Measurements from ENCODE around the gene RUNDC3A. TPM values are rescaled to one million over a fixed set of nuclear protein-coding genes. Genes with fewer than 3 reads are reported as not detected.

RUNDC3A gene
- total and polyA plus RNA-seq, 2 of the 13 experiments (the other 11 are each of a cell fraction or from before 2014, with no cell fraction given), result 0.25 TPM; not detected in 1

DNA sequence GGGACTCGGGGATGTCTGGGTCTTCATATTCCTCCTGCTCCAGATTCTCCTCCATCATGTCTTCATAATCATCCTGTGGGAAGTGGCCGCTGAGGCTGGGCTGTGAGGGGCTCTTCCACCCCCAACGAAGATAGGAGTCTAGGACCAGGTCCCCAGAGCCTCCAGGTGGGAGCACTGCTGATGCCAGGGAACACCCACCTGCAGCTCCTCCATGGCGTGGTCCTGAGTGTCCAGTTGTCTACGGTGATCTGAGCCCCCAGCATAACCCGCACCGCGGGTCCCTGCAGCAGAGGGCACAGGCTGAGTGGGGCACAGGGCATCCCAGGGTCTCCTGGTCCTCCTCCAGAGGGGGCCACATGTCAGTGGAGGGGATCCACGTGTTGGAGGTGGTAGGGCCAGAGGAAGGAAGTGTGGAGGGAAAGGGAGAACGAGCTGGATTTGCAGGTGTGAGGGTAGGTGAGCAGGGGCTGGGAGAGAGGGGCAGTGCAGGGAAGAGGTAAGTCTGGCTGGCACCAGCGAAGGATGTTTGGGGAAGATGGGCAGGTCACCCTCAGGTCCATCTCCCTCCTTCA is 45.7 kb upstream of the RUNDC3A start:
- ATAC-seq (no peak), DNase-seq (ENCODE audit: low spot score) (no peak), FAIRE-seq (no peak)
- ChIA-PET CTCF (ENCODE audit: low intra/inter-chr PET ratio, low total read pairs) (no interaction called here), POLR2A (no interaction called here)
- H3K4me1 ChIP-seq (ENCODE audit: insufficient read depth, low read length), result no peaks in the 10 kb centered on the region
- H3K9ac ChIP-seq (ENCODE audit: insufficient read depth, low read depth, low read length), result no peak overlapping the region
- intact Hi-C loops (cut with micrococcal nuclease; ENCODE audit: unreplicated experiment), result no loop called here
- no peaks in the 10 kb centered on the region for H3K79me2 ChIP-seq (ENCODE audit: insufficient read depth, low read length)
- peaks cover 17 to 72% of the 10 kb centered on the region in 2 experiments for H3K27me3 ChIP-seq (ENCODE audit: control insufficient read depth in 1 of 2, insufficient read depth in 2 of 2, low read length in 2 of 2)
- H4K20me1 ChIP-seq (ENCODE audit: insufficient read depth, low read length), result no peaks in the 10 kb centered on the region
- no peak overlapping the region for H3K27ac ChIP-seq (ENCODE audit: extremely low read length, insufficient read depth, low read length)
- H3K9me3 ChIP-seq (ENCODE audit: low read length), result no peaks in the 10 kb centered on the region
- in situ Hi-C loops (cut with HindIII; ENCODE audit: extremely low pct_ligation_motif_present, low pct_unique_long_range_greater_than_20kb), result no loop called here
- TF ChIP-seq, protein P1, sequence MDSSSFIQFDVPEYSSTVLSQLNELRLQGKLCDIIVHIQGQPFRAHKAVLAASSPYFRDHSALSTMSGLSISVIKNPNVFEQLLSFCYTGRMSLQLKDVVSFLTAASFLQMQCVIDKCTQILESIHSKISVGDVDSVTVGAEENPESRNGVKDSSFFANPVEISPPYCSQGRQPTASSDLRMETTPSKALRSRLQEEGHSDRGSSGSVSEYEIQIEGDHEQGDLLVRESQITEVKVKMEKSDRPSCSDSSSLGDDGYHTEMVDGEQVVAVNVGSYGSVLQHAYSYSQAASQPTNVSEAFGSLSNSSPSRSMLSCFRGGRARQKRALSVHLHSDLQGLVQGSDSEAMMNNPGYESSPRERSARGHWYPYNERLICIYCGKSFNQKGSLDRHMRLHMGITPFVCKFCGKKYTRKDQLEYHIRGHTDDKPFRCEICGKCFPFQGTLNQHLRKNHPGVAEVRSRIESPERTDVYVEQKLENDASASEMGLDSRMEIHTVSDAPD (CRISPR knock-in tag; IDR thresholded peaks at IDR 0.05), result no peak
- TF ChIP-seq, protein P2, sequence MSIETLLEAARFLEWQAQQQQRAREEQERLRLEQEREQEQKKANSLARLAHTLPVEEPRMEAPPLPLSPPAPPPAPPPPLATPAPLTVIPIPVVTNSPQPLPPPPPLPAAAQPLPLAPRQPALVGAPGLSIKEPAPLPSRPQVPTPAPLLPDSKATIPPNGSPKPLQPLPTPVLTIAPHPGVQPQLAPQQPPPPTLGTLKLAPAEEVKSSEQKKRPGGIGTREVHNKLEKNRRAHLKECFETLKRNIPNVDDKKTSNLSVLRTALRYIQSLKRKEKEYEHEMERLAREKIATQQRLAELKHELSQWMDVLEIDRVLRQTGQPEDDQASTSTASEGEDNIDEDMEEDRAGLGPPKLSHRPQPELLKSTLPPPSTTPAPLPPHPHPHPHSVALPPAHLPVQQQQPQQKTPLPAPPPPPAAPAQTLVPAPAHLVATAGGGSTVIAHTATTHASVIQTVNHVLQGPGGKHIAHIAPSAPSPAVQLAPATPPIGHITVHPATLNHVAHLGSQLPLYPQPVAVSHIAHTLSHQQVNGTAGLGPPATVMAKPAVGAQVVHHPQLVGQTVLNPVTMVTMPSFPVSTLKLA (IDR thresholded peaks at IDR 0.05), result peak; percentile 100
- TF ChIP-seq ZNF263 (CRISPR knock-in tag; IDR thresholded peaks at IDR 0.05) (peak; percentile 53; the same call in 1 of the 2 replicates), TARDBP (CRISPR knock-in tag; IDR thresholded peaks at IDR 0.05) (no peak)
- no peaks in the 10 kb centered on the region for H3K36me3 ChIP-seq (replicated peaks in 1 of 2; ENCODE audit: control insufficient read depth in 1 of 2, insufficient read depth in 2 of 2, low read length in 2 of 2)
- under 1% methylated on average over 10 of the region's 11 CpGs for WGBS (ENCODE audit: low lambda C conversion rate)
- BruUV-seq (replicated peaks), result no TSS peak
- H2AFZ ChIP-seq (ENCODE audit: low read length), result no peak overlapping the region
- no peak overlapping the region for H3K4me2 ChIP-seq (ENCODE audit: low read depth, low read length)
- no peak overlapping the region for H3K4me3 ChIP-seq (replicated peaks in 1 of 3; ENCODE audit: insufficient read depth in 1 of 3, low read depth in 2 of 3, low read length in 3 of 3)

DNA sequence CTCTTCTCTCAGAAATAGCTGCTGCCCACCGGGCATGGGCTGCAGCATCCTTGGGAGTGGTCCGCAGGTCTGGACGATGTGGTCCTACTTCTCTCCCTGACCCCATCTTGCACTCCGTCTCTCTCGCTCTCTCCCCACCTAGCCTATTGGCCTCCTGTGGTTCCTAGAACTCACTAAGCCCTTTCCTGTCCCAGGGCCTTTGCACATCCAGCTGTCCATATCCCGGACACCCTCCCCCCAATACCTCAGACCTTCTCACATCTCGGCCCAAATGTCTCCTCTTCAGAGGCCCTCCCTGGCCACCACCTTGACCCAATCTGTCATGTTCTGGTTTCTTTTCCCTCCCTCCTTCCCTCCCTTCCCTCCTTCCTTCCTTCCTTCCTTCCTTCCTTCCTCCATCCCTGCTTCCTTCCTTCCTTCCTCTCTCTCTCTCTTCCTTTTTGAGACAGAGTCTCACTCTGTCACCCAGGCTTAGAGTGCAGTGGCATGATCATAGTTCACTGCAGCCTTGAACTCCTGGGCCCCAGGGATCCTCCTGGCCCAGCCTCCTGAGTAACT is 45.0 kb upstream of the RUNDC3A start:
- TF ChIP-seq, protein P3, sequence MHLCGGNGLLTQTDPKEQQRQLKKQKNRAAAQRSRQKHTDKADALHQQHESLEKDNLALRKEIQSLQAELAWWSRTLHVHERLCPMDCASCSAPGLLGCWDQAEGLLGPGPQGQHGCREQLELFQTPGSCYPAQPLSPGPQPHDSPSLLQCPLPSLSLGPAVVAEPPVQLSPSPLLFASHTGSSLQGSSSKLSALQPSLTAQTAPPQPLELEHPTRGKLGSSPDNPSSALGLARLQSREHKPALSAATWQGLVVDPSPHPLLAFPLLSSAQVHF (CRISPR knock-in tag; IDR thresholded peaks at IDR 0.05), result no peak
- 0 out of 2 replicates have a peak, but pooled peaks have one; percentile 60 for TF ChIP-seq IKZF1 (IDR thresholded peaks at IDR 0.05)
- peaks cover 13 to 68% of the 10 kb centered on the region in 2 experiments for H3K27me3 ChIP-seq (ENCODE audit: control insufficient read depth in 1 of 2, insufficient read depth in 2 of 2, low read length in 2 of 2)
- no peak for DNase-seq (ENCODE audit: low spot score)
- H3K36me3 ChIP-seq (replicated peaks in 1 of 2; ENCODE audit: control insufficient read depth in 1 of 2, insufficient read depth in 2 of 2, low read length in 2 of 2), result no peaks in the 10 kb centered on the region
- no peaks in the 10 kb centered on the region for H3K4me1 ChIP-seq (ENCODE audit: insufficient read depth, low read length)
- H3K79me2 ChIP-seq (ENCODE audit: insufficient read depth, low read length), result no peaks in the 10 kb centered on the region
- no peak overlapping the region for H3K4me3 ChIP-seq (replicated peaks in 1 of 3; ENCODE audit: insufficient read depth in 1 of 3, low read depth in 2 of 3, low read length in 3 of 3)
- no peak overlapping the region for H3K27ac ChIP-seq (ENCODE audit: extremely low read length, insufficient read depth, low read length)
- no peak overlapping the region for H3K9ac ChIP-seq (ENCODE audit: insufficient read depth, low read depth, low read length)
- no peak overlapping the region for H2AFZ ChIP-seq (ENCODE audit: low read length)
- no peaks in the 10 kb centered on the region for H3K9me3 ChIP-seq (ENCODE audit: low read length)
- no peaks in the 10 kb centered on the region for H4K20me1 ChIP-seq (ENCODE audit: insufficient read depth, low read length)
- BruUV-seq (replicated peaks), result no TSS peak
- no peak overlapping the region for H3K4me2 ChIP-seq (ENCODE audit: low read depth, low read length)
- no peak for ATAC-seq
- 17% methylated on average over 7 of the region's 7 CpGs for WGBS (ENCODE audit: low lambda C conversion rate)
- in situ Hi-C loops (cut with HindIII; ENCODE audit: extremely low pct_ligation_motif_present, low pct_unique_long_range_greater_than_20kb), result no loop called here
- CTCF ChIA-PET (ENCODE audit: low intra/inter-chr PET ratio, low total read pairs), result no interaction called here
- POLR2A ChIA-PET, result interaction anchor here (1.0 kb wide), 1 partner anchor 16 kb away, joined by 3 read pairs; no protein-coding TSS in a partner anchor
- intact Hi-C loops (cut with micrococcal nuclease; ENCODE audit: unreplicated experiment), result no loop called here
- FAIRE-seq, result no peak
